SKM-1 treated with dmso at 0.1 percent for 144 hours (cell line): ENCODE measurements around the gene ABCC8.

Experiments
- DNase-seq: peaks from one replicate; lab custom pipeline; 2025; ENCODE audit not compliant: unreplicated experiment; lab: John Stamatoyannopoulos, UW

Gene ABCC8

GRCh38 chr11:17406818-17407149 is 69.9 kb downstream of the ABCC8 start:
- DNase-seq = no peak

DNA sequence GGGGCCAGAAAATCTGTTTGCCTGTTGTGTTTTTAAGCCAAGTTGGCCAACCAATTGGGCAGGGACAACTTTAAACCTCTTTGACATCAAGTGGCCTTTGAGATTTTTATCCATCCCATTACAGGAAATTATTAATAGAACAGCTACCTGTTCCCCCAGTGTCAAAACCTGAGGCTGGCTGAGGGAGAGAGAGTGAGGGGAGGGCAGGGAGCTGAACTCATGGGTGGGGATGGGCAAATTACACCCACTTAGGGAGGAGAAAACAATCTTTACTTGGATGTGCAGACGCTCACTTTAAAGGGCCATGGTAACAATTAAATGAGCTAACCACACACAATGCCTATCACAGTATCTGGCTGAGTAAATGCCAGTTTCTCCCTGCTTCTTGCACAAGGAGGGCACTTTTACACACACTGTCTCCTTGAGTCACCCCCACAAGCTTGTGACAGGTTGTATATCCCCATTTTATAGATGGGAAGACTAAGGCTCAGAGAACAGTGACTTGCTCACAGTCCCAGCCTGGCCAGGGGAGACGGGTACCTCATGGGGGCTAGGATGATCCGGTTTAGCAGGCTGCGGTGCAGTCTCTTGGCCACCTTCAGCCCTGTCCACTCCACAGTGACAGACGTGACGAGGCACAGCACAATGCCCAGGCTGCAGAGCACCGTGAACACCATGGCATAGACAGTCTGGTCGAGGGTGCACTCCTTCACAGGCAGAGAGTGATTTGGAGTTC is 70.4 kb downstream of the ABCC8 start:
- no peak for DNase-seq

- no peak for DNase-seq
Observed at GRCh38 chr11:17405232-17406005, 71.2 kb downstream of the ABCC8 start.

GRCh38 chr11:17403980-17404759 is 72.5 kb downstream of the ABCC8 start:
- DNase-seq = no peak

- DNase-seq = no peak
Observed at GRCh38 chr11:17402486-17402885, 74.2 kb downstream of the ABCC8 start.

DNA sequence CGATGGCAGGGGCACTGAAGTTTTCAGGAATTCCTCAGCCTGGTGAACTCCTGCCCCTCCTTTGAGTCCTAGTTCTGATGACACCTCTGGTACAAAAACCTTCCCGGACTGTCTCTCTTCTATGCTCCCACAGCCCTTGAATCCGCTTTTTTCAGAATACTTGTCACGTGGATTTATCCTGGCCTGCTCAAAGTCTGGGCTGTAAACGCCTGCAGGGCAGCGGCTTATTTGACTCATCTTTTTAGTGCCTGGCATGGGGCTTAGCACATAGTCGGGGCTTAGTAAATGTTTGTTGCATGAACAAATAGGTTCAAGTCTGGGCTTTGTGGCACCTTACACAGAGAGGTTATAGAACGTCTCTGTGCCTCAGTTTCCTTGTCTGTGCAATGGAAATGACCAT is 74.8 kb downstream of the ABCC8 start:
- no peak for DNase-seq

DNA sequence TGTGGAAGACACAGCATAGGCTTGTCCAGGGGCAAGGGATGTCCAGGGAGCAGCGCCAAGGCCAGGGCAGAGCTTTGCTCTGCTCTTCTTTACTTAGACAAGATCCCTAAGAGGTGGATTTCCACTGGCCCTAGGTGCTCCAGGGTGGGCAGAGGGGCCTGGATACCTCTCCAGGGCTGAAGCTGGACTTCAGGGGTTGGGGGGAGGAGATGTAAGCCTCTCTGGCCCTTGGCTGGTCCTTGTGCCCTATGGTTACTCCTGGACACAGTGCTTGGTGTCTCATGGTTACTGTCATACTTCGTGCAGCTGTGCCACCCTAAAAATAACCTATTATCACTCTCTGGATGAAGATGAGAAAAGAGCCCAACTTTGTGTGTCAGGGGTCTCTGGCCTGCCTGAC is 75.3 kb downstream of the ABCC8 start:
- no peak for DNase-seq

- DNase-seq = no peak
Observed at GRCh38 chr11:17400048-17400775, 76.4 kb downstream of the ABCC8 start.

DNA sequence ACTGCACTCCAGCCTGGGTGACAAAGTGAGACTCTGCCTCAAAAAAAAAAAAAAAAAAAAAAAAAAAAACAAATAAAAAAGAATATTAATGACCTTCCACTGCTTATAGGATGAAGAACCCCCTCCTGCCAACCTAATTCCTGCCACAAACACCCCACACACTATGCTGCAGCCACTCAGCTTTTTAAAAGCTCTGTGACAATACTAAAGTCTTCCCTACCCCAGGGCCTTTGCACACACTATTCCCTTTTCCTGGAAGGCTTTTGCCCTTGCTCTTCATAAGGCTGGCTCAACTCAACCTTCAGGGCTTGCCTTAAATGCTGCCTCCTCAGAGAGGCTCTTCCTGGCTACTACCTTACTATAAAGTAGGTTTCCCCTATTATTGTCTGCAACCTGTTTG is 77.4 kb downstream of the ABCC8 start:
- DNase-seq = no peak

DNA sequence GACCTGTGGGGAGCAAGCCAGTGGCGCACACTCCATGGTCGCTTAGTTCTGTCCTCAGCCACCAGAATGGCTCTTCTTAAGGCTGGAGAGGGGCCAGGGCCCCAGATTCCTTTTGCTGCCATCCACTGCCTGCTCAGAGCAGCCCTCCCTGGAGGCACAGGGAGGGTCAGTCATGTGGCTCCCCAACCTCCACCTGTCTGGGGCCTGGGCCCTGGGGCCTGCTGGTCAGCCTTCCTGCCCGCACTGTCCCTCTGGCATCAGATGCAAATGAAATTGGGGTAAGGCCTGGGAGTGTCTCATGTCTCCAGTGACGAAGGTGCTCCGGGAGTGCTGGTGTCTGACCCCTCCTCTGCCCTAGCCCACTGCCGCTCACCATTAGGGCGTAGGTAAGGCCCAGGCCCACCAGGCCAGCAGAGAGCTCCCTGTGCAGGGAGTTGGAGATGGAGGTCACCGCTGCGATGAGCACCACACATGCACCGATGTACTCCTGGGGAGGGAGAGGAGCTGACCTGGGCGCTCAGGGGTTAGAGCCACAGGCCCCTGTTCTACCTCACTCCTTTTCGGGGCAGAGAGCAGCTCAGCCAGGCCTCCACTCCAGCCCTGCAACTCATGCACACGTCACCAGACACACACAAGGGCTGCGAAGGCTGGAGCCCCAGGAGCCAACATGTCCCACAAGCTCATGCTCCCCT is 79.2 kb downstream of the ABCC8 start:
- no peak for DNase-seq

DNA sequence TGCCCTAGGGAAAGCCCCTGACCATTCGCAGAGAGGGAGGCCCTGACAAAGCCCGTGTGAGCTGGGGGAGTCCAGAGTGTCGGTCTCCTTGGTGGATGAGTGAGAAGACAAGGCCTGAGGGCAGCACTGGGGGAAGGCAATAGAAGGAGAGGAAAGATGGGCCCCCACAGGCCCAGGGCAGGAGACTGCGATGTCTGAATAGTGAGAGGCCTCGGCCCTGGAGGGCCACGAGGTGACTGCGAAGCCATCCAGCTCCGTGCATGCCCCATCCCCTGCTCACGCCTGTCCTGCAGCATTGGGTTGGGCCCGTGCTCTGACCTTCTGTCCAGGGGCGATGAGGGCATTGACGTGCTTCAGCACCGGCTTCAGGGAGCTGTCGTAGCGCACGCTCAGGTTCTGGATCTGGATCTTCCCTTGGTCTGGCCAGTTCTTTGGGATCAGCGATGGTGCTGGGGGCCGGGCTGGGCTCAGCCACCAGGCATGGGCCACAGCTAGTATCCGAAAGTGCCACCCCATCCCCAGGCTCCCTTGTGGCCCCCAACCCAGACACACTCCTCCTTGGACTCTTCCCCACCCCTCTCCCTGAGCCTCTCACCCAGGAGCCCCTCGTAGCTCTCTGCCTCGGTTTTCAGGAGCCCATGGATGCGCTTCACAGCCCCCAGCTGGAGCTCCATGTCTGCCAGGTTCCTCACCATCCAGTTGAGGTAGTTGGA is 79.9 kb downstream of the ABCC8 start:
- DNase-seq = no peak

- DNase-seq = no peak
Observed at GRCh38 chr11:17395978-17396377, 80.7 kb downstream of the ABCC8 start.

DNA sequence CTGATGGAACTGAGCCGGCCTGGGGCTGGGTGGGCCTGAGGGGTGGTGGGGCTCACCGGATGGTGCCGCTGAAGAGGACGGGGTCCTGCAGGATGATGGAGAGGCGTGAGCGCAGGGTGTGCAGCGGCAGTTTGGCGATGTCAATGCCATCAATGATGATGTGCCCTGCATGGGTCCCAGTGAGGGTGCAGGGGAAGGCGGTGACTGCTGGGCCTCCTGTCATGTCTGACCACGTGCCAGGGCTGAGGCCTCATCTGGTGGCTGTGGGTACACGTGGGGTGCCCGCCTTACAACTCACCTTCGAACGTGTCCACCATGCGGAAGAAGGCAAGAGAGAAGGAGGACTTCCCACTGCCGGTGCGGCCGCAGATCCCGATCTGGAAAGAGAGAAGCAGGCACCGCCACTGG is 81.1 kb downstream of the ABCC8 start:
- DNase-seq = peak; percentile 2

DNA sequence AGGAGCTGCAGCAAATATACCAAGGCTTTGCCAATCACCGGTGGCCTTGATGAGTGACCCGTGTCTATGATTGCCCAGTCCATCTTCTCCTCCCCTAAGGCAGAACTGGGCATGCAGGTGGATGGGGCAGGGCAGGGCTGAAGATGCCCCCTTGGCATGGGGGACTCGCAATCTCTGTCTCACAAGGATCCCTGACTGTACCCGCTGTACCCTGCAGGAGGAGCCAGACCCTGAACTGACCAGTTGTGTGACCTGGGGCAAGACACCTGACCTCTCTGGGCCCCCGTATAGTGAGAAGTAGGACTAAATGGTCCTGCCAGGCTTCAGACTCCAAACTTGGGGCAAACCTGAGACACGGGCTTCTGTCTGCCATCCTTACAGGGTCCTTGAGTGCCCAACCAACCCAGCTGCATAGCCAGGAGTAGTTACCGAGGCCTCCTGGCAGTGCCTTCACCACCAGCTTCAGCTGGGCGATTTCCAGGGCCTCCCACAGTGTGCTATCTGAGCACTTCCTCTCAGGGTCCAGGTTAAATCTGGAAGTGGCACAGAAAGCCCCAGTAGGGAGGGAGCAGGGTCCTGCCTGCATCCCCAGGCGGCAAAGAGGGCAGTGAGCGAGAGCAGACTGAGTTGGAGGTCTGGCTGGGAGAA is 81.8 kb downstream of the ABCC8 start:
- DNase-seq = no peak

- DNase-seq = no peak
Observed at GRCh38 chr11:17393472-17393871, 83.2 kb downstream of the ABCC8 start.

GRCh38 chr11:17392872-17393271 is 83.8 kb downstream of the ABCC8 start:
- DNase-seq = no peak

DNA sequence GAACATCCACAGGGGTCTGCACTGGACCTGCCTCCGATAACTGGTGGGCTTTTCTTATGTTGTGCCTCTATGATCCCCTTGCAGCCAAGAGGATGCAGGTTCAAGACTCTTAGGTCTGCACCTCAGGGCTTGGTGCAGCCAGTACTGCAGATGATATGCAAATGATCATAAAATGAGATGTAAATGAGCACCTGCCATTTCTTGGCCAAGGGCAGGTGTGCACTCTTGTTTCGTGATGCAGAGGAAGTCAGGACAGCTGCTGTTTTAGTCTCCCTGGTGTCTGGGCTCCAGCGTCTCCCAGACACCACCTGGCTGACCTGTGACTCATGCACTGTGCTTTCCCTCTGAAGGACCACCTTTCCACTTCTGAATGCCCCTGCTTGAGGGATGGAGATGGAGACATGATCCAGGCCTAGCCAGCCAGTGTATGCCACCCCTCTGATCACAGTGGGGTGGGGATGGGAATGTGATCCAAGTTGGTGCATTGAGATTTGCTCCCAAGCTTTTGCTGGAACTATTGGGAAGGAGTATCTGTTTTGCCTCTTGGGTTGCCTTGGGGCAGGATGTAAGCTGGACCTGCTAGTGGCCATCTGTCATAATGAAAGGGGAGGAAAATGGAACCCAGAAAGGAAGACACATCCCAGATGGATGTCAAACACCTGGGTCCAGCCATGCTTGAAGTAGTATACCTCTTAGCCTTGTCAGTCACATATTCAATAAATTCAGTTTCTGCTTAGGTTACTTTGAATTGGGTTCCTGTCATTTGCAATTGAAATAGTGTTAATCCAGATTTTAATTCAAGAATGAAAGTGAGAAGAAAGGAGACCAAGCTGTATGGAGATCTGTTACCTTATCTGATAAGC is 84.9 kb downstream of the ABCC8 start:
- DNase-seq = no peak

DNA sequence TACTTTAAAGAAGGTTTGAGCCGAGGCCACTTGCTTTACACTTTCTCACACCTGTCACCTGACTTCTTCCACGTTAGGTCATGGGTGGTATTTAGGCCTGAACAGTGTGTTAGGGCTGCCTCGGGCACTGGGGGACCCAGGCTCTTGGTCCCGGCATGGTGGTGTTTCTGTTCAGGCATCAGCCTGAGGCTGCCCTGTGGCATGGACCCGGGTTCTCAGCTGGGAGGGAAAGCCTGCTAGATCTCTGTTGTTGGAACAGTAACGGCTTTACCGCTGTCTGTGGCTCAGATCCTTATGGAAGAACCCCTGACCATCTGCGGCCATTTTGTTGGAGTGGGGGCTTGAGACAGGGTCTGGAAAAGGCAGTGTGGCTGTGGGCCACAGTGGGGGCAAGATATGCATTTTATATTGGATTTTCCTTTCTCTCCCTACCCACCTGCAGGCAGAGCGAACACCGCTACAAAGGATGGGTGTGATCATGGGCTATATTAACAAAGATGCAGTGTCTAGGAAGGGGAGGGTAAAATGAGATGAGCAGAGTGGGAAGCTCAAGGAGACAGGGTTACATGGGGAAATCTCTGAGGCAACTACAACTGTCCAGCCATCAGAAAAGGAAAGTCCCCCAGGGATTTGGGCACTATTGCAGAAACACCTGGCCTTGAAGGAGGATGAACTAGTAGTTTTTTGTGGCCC is 86.5 kb downstream of the ABCC8 start:
- no peak for DNase-seq
